CD4-positive, alpha-beta T cell (primary cell): Measurements from ENCODE around the gene TMOD1. TPM values are rescaled to one million over a fixed set of nuclear protein-coding genes. Genes with fewer than 3 reads are reported as not detected.

ENCODE experiments used
- ATAC-seq: fragments of 200-7000 bp; cut with Tn5 transposase; one replicate; pipeline ENCODE4 v1.10.0; 2022; ENCODE audit warnings: mild to moderate bottlenecking; ENCODE audit not compliant: poor library complexity
- CTCF ChIA-PET: fragments of 350-600 bp; sonication (Branson Sonifier 250); formaldehyde crosslinking; loops from one replicate; lab custom pipeline; 2021; ENCODE audit warnings: antibody characterized with exemption, inconsistent platforms; lab: Charles Lee
- POLR2A ChIA-PET: fragments of 350-600 bp; sonication (Branson Sonifier 250); formaldehyde crosslinking; loops from one replicate; lab custom pipeline; 2021; ENCODE audit warnings: antibody characterized with exemption, inconsistent platforms; lab: Charles Lee
- DNase-seq, 14 experiments: peaks; one replicate each; pipeline ENCODE4 v3.0.0-alpha.2; 2013 to 2020; ENCODE audit warnings: mixed read lengths in 2 of 14
- H3K27ac ChIP-seq, 2 donors: one replicate each; pipeline versions ENCODE4 v1.5.1 to v1.7.0; 2013; ENCODE audit warnings: low read length in 2 of 2, low read depth in 1 of 2, mild to moderate bottlenecking in 1 of 2
- H3K27me3 ChIP-seq, 2 experiments: 1 replicate in 1 of 2; 2 replicates in 1 of 2; pipeline versions ENCODE4 v1.6.1 to v1.7.0; 2013; ENCODE audit warnings: low read length in 2 of 2, control low read depth in 1 of 2, mild to moderate bottlenecking in 1 of 2, moderate library complexity in 1 of 2; ENCODE audit not compliant: insufficient read depth in 2 of 2, control insufficient read depth in 1 of 2
- H3K36me3 ChIP-seq: one replicate; pipeline ENCODE4 v1.6.1; 2013; ENCODE audit warnings: low read length, control low read depth; ENCODE audit not compliant: insufficient read depth
- H3K4me1 ChIP-seq: one replicate; pipeline ENCODE4 v1.6.1; 2013; ENCODE audit warnings: low read length, control low read depth; ENCODE audit not compliant: insufficient read depth
- H3K4me3 ChIP-seq: one replicate; pipeline ENCODE4 v1.5.1; 2013; ENCODE audit warnings: mild to moderate bottlenecking, low read length, moderate library complexity
- H3K9me3 ChIP-seq, 2 experiments: 1 replicate in 1 of 2; 2 replicates in 1 of 2; pipeline versions ENCODE4 v1.6.1 to v1.7.0; 2013; ENCODE audit warnings: low read length in 2 of 2, mild to moderate bottlenecking in 2 of 2, control low read depth in 1 of 2, moderate library complexity in 1 of 2; ENCODE audit not compliant: control insufficient read depth in 1 of 2, insufficient read depth in 1 of 2
- H3K27ac Mint-ChIP-seq: one replicate; pipeline ENCODE4 v1.8.0; 2020; ENCODE audit warnings: mixed read lengths
- H3K27me3 Mint-ChIP-seq: one replicate; pipeline ENCODE4 v1.8.0; 2021; ENCODE audit warnings: mixed read lengths
- H3K36me3 Mint-ChIP-seq: one replicate; pipeline ENCODE4 v1.8.0; 2021; ENCODE audit warnings: low read depth, mixed read lengths
- H3K4me1 Mint-ChIP-seq: one replicate; pipeline ENCODE4 v1.8.0; 2021; ENCODE audit warnings: low read depth, mixed read lengths
- H3K4me3 Mint-ChIP-seq: one replicate; pipeline ENCODE4 v1.8.0; 2020; ENCODE audit warnings: mild to moderate bottlenecking, mixed read lengths
- H3K9me3 Mint-ChIP-seq: one replicate; pipeline ENCODE4 v1.8.0; 2020; ENCODE audit warnings: mixed read lengths
- intact Hi-C, 2 experiments: fragments of 100-400 bp; cut with DNase I in 1 of 2; cut with micrococcal nuclease in 1 of 2; formaldehyde crosslinking; loops; one replicate each; pipeline versions ENCODE4 v1.15.1 to v1.9.0; 2023 to 2025; cut with DNase I, micrococcal nuclease
- total RNA-seq, 174 experiments: library from RNA in 2 of 174; stranded (reverse) in 2 of 174; gene quantifications; one replicate each; pipeline ENCODE4 v1.2.3 and lab custom pipeline; 2021 to 2026
- TF ChIP-seq, protein P1 (sequence below): fragments of 200-600 bp; IDR thresholded peaks from one replicate; pipeline ENCODE4 v1.8.0; 2022; ENCODE audit warnings: antibody characterized with exemption, mild to moderate bottlenecking

Gene TMOD1
- total RNA-seq, 2 experiments from 2014 or later = 0.20 to 0.47 TPM

DNA sequence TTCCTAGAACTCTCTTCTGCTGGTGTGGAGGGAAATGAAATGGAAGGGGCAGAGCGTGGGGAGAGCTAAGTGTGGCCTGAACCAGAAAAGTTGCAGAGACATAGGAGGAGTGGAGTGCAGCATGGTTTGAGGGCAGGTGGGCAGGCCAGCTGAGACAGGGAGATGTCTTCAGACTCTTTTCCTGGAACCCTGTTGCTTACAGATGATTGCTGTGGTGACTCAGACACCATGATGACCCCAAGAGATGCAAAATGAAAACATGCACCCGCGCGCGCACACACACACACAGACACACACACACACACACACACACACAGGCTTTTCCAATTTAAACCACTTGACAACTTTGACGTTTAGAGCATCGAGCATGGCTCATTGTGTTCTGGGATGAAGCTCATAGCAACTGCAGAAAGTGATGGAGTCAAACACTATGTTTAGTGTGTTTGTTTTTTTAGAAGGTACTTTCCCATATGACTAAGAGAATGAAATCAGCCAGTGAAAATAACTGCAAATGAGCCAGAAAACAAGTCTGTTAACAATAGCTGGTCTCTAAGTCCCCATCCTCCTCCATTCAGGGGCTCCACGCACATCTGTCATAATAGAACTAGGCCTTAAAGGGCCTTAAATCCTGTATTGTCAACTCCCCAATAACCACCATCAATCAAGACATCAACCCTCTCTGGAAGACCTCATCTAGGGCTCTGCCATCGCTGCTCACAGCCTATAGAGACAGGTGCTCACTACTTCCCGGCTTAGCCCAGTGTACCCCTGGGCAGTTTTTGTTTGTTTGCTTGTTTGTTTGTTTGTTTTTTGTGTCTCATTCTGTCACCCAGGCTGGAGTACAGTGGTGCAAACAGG lies 9.6 kb downstream of the TMOD1 start:
- Histone ChIP-seq H3K4me1 (no peaks in the 10 kb centered on the region), H3K4me3 (no peak overlapping the region), H3K27me3 (peaks cover 0 to 9% of the 10 kb centered on the region in 2 experiments), H3K36me3 (no peaks in the 10 kb centered on the region), H3K9me3 (no peaks in the 10 kb centered on the region), H3K27ac (no peak overlapping the region)
- no peak overlapping the region for H3K4me3 Mint-ChIP-seq
- H3K9me3 Mint-ChIP-seq = no peaks in the 10 kb centered on the region
- intact Hi-C loops = no loop called here
- H3K27me3 Mint-ChIP-seq = peaks cover 21% of the 10 kb centered on the region
- no peak for DNase-seq
- TF ChIP-seq, protein P1, sequence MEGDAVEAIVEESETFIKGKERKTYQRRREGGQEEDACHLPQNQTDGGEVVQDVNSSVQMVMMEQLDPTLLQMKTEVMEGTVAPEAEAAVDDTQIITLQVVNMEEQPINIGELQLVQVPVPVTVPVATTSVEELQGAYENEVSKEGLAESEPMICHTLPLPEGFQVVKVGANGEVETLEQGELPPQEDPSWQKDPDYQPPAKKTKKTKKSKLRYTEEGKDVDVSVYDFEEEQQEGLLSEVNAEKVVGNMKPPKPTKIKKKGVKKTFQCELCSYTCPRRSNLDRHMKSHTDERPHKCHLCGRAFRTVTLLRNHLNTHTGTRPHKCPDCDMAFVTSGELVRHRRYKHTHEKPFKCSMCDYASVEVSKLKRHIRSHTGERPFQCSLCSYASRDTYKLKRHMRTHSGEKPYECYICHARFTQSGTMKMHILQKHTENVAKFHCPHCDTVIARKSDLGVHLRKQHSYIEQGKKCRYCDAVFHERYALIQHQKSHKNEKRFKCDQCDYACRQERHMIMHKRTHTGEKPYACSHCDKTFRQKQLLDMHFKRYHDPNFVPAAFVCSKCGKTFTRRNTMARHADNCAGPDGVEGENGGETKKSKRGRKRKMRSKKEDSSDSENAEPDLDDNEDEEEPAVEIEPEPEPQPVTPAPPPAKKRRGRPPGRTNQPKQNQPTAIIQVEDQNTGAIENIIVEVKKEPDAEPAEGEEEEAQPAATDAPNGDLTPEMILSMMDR = no peak
- ChIA-PET CTCF (no interaction called here), POLR2A (no interaction called here)
- H3K4me1 Mint-ChIP-seq = no peaks in the 10 kb centered on the region
- no peaks in the 10 kb centered on the region for H3K36me3 Mint-ChIP-seq
- no peak overlapping the region for H3K27ac Mint-ChIP-seq
- ATAC-seq = no peak

DNA sequence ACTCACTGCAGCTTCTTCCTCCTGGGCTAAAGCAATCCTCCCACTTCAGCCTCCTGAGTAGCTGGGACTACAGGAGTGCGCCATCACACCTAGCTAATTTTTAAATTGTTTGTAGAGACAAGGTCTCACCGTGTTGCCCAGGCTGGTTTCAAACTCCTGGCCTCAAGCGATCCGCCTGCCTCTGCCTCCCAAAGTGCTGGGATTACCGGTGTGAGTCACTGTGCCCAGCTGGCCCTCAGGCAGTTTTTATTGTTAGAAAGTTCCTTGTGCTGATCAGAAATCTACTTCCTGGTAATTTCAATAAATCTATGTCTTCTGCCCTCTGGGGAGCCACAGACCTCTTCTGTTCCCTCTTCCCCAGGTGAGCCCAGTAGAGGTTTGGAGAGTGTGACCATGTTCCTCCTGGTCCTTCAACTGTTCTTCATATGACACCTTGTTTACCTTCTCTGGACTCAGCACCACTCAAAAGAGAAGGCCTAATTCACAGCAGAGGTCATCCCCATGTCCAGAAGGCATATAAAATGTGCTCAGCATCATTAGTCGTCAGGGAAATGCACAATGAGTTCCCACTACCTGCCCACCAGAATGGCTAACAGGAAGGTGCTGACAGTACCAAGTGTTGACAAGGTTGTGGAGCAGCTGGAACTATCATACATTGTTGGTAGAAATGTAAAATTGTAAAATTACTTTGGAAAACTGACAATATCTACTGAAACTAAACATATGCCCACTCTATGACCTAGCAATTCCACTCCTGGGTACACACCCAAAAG lies 10.4 kb downstream of the TMOD1 start:
- H3K9me3 ChIP-seq = no peaks in the 10 kb centered on the region
- no peaks in the 10 kb centered on the region for H3K4me1 Mint-ChIP-seq
- intact Hi-C loops = no loop called here
- no peaks in the 10 kb centered on the region for H3K36me3 ChIP-seq
- peaks cover 0 to 3% of the 10 kb centered on the region in 2 experiments for H3K27me3 ChIP-seq
- CTCF ChIA-PET = no interaction called here
- H3K4me3 ChIP-seq = no peak overlapping the region
- H3K4me3 Mint-ChIP-seq = no peak overlapping the region
- TF ChIP-seq, protein P1 = no peak
- POLR2A ChIA-PET = no interaction called here
- DNase-seq (no peak), ATAC-seq (no peak)
- H3K36me3 Mint-ChIP-seq = no peaks in the 10 kb centered on the region
- H3K27ac Mint-ChIP-seq = no peak overlapping the region
- H3K9me3 Mint-ChIP-seq = no peaks in the 10 kb centered on the region
- no peaks in the 10 kb centered on the region for H3K4me1 ChIP-seq
- peaks cover 29% of the 10 kb centered on the region for H3K27me3 Mint-ChIP-seq
- H3K27ac ChIP-seq = no peak overlapping the region

DNA sequence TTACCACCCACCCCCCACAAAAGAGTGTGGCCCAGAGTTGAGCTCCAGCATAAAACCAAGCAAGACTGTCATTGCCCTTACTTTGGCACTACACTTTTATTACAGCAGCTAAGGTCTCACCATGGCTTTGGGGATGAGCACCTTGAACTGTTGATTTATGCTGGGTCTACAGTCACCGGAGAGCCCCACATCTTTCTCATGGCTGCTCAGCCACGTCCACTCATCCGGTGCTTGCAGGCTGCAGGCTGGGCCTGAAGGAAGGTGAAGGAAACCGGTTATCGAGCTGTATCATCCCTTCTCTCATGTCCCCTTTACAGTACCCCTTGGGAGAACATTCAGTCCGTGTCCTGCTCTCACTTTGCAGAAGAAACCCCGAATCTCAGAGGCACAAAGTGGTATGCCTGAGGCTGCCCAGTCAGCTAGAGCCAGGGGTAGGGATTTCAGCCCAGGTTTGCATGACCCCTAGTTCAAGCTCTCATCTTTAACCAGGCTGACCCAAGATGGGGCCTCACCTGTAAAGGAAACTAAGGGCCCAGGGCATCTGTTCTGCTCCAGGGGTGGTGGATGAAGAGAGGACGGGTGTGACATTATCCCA lies 11.6 kb downstream of the TMOD1 start:
- DNase-seq (no peak), ATAC-seq (no peak)
- Mint-ChIP-seq H3K4me3 (no peak overlapping the region), H3K27me3 (peaks cover 41% of the 10 kb centered on the region), H3K27ac (no peak overlapping the region), H3K4me1 (no peaks in the 10 kb centered on the region), H3K36me3 (no peaks in the 10 kb centered on the region), H3K9me3 (no peaks in the 10 kb centered on the region)
- TF ChIP-seq, protein P1 = no peak
- no peaks in the 10 kb centered on the region for H3K36me3 ChIP-seq
- H3K27ac ChIP-seq = no peak overlapping the region
- peaks cover 3% of the 10 kb centered on the region in 2 experiments for H3K27me3 ChIP-seq
- ChIA-PET CTCF (no interaction called here), POLR2A (no interaction called here)
- no peak overlapping the region for H3K4me3 ChIP-seq
- H3K9me3 ChIP-seq = no peaks in the 10 kb centered on the region
- intact Hi-C loops = no loop called here
- no peaks in the 10 kb centered on the region for H3K4me1 ChIP-seq
